ENCODE measurements around the gene ARG1. TPM values are rescaled to one million over a fixed set of nuclear protein-coding genes. Genes with fewer than 3 reads are reported as not detected.

Gene ARG1
- total and polyA plus RNA-seq, 2 donors (not counting 1 experiment from before 2014, with no cell fraction given), result not detected

DNA sequence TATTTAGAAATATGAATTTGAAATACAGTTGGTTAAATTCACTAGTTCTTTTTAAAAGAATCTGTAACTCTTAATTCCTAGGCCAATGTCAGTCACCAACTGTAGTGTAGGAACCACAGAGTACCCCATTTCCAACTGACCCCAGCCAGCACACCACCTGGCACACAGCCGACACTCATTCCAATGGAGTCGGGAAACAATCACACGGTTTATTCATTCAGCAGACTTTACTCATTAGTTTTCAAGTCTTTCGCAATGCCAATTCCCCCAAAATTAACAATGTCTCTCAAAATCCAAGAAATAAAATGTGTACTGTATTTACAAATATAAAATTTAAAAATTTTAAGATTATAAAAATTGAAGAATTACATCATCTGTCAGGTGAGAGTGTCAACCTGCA, 13.5 kb downstream of the ARG1 start:
- H3K79me2 ChIP-seq (ENCODE audit: control insufficient read depth, insufficient read depth, low read length), result no peaks in the 10 kb centered on the region
- TF ChIP-seq EZH2 (IDR thresholded peaks at IDR 0.05; ENCODE audit: low read length, missing control alignments) (no peak), CTCF (conservative IDR thresholded peaks at IDR 0.05 in 1 of 2, IDR thresholded peaks at IDR 0.05 in 1 of 2; ENCODE audit: low read depth in 1 of 2, low read length in 2 of 2) (no peak)
- no peaks in the 10 kb centered on the region for H4K20me1 ChIP-seq (ENCODE audit: control insufficient read depth, extremely low read depth, insufficient read depth, low read length)
- H3K9ac ChIP-seq (ENCODE audit: insufficient read depth, low read length), result no peak overlapping the region
- no peak overlapping the region for H3K4me2 ChIP-seq (ENCODE audit: extremely low read depth, insufficient read depth, low read length)
- no peaks in the 10 kb centered on the region for H3K4me1 ChIP-seq (ENCODE audit: control insufficient read depth, extremely low read depth, insufficient read depth, low read length)
- no peaks in the 10 kb centered on the region for H3K9me3 ChIP-seq (ENCODE audit: control insufficient read depth, insufficient read depth, low read depth, low read length)
- no peak overlapping the region for H3K4me3 ChIP-seq (replicated peaks in 1 of 4; ENCODE audit: control extremely low read depth in 1 of 4, insufficient read depth in 1 of 4, low read depth in 3 of 4, low read length in 4 of 4)
- no peak overlapping the region for H2AFZ ChIP-seq (ENCODE audit: low read length)
- DNase-seq (ENCODE audit: low read depth in 2 of 2), result no peak
- no peak overlapping the region for H3K27ac ChIP-seq (ENCODE audit: insufficient read depth, low read length)
- peaks cover 10% of the 10 kb centered on the region for H3K36me3 ChIP-seq (ENCODE audit: control insufficient read depth, insufficient read depth, low read length)
- no peaks in the 10 kb centered on the region for H3K27me3 ChIP-seq (ENCODE audit: control insufficient read depth, insufficient read depth, low read length)

GRCh38 chr6:131587909-131588308, 14.9 kb downstream of the ARG1 start:
- peaks cover 7% of the 10 kb centered on the region for H3K36me3 ChIP-seq (ENCODE audit: control insufficient read depth, insufficient read depth, low read length)

GRCh38 chr6:131588643-131589042, 15.6 kb downstream of the ARG1 start:
- no peak for DNase-seq (ENCODE audit: low read depth in 2 of 2)
- peaks cover 7% of the 10 kb centered on the region for H3K36me3 ChIP-seq (ENCODE audit: control insufficient read depth, insufficient read depth, low read length)

More at GRCh38 chr6:131587909-131588308, 14.9 kb downstream of the ARG1 start:
- DNase-seq (ENCODE audit: low read depth in 2 of 2), result no peak
- Histone ChIP-seq H3K27me3 (ENCODE audit: control insufficient read depth, insufficient read depth, low read length) (no peaks in the 10 kb centered on the region), H4K20me1 (ENCODE audit: control insufficient read depth, extremely low read depth, insufficient read depth, low read length) (no peaks in the 10 kb centered on the region), H3K9me3 (ENCODE audit: control insufficient read depth, insufficient read depth, low read depth, low read length) (no peaks in the 10 kb centered on the region), H3K4me3 (replicated peaks in 1 of 4; ENCODE audit: control extremely low read depth in 1 of 4, insufficient read depth in 1 of 4, low read depth in 3 of 4, low read length in 4 of 4) (no peak overlapping the region), H3K9ac (ENCODE audit: insufficient read depth, low read length) (no peak overlapping the region), H2AFZ (ENCODE audit: low read length) (no peak overlapping the region), H3K4me2 (ENCODE audit: extremely low read depth, insufficient read depth, low read length) (no peak overlapping the region), H3K4me1 (ENCODE audit: control insufficient read depth, extremely low read depth, insufficient read depth, low read length) (no peaks in the 10 kb centered on the region), H3K27ac (ENCODE audit: insufficient read depth, low read length) (no peak overlapping the region), H3K79me2 (ENCODE audit: control insufficient read depth, insufficient read depth, low read length) (no peaks in the 10 kb centered on the region)
- TF ChIP-seq EZH2 (IDR thresholded peaks at IDR 0.05; ENCODE audit: low read length, missing control alignments), result no peak
- TF ChIP-seq CTCF (conservative IDR thresholded peaks at IDR 0.05 in 1 of 2, IDR thresholded peaks at IDR 0.05 in 1 of 2; ENCODE audit: low read depth in 1 of 2, low read length in 2 of 2), result no peak

More at GRCh38 chr6:131588643-131589042, 15.6 kb downstream of the ARG1 start:
- Histone ChIP-seq H3K9ac (ENCODE audit: insufficient read depth, low read length) (no peak overlapping the region), H3K27me3 (ENCODE audit: control insufficient read depth, insufficient read depth, low read length) (no peaks in the 10 kb centered on the region), H3K79me2 (ENCODE audit: control insufficient read depth, insufficient read depth, low read length) (no peaks in the 10 kb centered on the region), H2AFZ (ENCODE audit: low read length) (no peak overlapping the region), H4K20me1 (ENCODE audit: control insufficient read depth, extremely low read depth, insufficient read depth, low read length) (no peaks in the 10 kb centered on the region), H3K4me3 (replicated peaks in 1 of 4; ENCODE audit: control extremely low read depth in 1 of 4, insufficient read depth in 1 of 4, low read depth in 3 of 4, low read length in 4 of 4) (no peak overlapping the region), H3K9me3 (ENCODE audit: control insufficient read depth, insufficient read depth, low read depth, low read length) (no peaks in the 10 kb centered on the region), H3K4me1 (ENCODE audit: control insufficient read depth, extremely low read depth, insufficient read depth, low read length) (no peaks in the 10 kb centered on the region), H3K4me2 (ENCODE audit: extremely low read depth, insufficient read depth, low read length) (no peak overlapping the region), H3K27ac (ENCODE audit: insufficient read depth, low read length) (no peak overlapping the region)
- TF ChIP-seq EZH2 (IDR thresholded peaks at IDR 0.05; ENCODE audit: low read length, missing control alignments) (no peak), CTCF (conservative IDR thresholded peaks at IDR 0.05 in 1 of 2, IDR thresholded peaks at IDR 0.05 in 1 of 2; ENCODE audit: low read depth in 1 of 2, low read length in 2 of 2) (no peak)

All from fibroblast of lung (primary cell).